Nephron (organoid): ENCODE measurements around the gene TRIO.

Experiments used
- H3K27ac Mint-ChIP-seq, 3 experiments: 2 replicates each; pipeline ENCODE4 v1.8.0; 2020; ENCODE audit warnings: mixed read lengths in 3 of 3, mild to moderate bottlenecking in 2 of 3, moderate library complexity in 1 of 3
- H3K27me3 Mint-ChIP-seq: 2 replicates; pipeline ENCODE4 v1.8.0; 2021; ENCODE audit warnings: low read depth, mild to moderate bottlenecking, moderate library complexity, mixed read lengths
- H3K36me3 Mint-ChIP-seq: 2 replicates; pipeline ENCODE4 v1.8.0; 2020; ENCODE audit warnings: low read depth, mixed read lengths
- H3K4me1 Mint-ChIP-seq: 2 replicates; pipeline ENCODE4 v1.8.0; 2020; ENCODE audit warnings: mixed read lengths
- H3K4me3 Mint-ChIP-seq, 3 experiments: 2 replicates each; pipeline ENCODE4 v1.8.0; 2020; ENCODE audit warnings: mild to moderate bottlenecking in 3 of 3, mixed read lengths in 3 of 3, moderate library complexity in 2 of 3
- H3K9me3 Mint-ChIP-seq: 2 replicates; pipeline ENCODE4 v1.8.0; 2020; ENCODE audit warnings: mixed read lengths
- TF ChIP-seq, protein P1 (sequence below), 3 experiments: fragments of 200-600 bp; sonication (generic); IDR thresholded peaks; one replicate each; pipeline ENCODE4 v1.5.0; 2021; ENCODE audit warnings: antibody characterized with exemption in 3 of 3; ENCODE audit not compliant: unreplicated experiment in 3 of 3

The TRIO gene

DNA sequence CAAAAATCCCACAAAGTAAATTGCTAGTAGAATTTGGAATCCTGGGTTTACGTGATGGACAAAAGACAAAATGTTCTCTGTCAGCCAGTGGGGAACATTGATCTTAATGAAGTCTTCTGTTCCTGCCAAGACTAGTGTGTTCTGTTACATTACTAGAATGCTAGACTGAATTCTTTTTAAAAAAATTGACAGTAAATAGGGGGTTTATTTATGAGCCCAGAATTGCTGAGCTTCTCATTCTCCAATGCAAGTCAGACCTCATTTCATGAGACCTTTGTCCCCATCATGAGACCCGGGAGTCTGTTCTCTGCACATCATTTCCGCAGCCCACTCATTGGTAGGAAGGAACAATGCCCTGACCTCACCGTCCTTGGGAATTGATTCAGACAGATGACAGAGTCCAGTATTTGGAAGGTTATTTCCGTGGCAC, 264.6 kb downstream of the TRIO start:
- Mint-ChIP-seq H3K36me3 (peaks cover 66% of the 10 kb centered on the region), H3K9me3 (no peaks in the 10 kb centered on the region), H3K4me3 (no peak overlapping the region), H3K27me3 (no peaks in the 10 kb centered on the region), H3K27ac (peak overlapping the region; percentile 77 to 95 (median 90)), H3K4me1 (peaks cover 59% of the 10 kb centered on the region)
- TF ChIP-seq, protein P1, sequence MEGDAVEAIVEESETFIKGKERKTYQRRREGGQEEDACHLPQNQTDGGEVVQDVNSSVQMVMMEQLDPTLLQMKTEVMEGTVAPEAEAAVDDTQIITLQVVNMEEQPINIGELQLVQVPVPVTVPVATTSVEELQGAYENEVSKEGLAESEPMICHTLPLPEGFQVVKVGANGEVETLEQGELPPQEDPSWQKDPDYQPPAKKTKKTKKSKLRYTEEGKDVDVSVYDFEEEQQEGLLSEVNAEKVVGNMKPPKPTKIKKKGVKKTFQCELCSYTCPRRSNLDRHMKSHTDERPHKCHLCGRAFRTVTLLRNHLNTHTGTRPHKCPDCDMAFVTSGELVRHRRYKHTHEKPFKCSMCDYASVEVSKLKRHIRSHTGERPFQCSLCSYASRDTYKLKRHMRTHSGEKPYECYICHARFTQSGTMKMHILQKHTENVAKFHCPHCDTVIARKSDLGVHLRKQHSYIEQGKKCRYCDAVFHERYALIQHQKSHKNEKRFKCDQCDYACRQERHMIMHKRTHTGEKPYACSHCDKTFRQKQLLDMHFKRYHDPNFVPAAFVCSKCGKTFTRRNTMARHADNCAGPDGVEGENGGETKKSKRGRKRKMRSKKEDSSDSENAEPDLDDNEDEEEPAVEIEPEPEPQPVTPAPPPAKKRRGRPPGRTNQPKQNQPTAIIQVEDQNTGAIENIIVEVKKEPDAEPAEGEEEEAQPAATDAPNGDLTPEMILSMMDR (IDR thresholded peaks at IDR 0.05; ENCODE audit: unreplicated experiment in 3 of 3) = no peak

DNA sequence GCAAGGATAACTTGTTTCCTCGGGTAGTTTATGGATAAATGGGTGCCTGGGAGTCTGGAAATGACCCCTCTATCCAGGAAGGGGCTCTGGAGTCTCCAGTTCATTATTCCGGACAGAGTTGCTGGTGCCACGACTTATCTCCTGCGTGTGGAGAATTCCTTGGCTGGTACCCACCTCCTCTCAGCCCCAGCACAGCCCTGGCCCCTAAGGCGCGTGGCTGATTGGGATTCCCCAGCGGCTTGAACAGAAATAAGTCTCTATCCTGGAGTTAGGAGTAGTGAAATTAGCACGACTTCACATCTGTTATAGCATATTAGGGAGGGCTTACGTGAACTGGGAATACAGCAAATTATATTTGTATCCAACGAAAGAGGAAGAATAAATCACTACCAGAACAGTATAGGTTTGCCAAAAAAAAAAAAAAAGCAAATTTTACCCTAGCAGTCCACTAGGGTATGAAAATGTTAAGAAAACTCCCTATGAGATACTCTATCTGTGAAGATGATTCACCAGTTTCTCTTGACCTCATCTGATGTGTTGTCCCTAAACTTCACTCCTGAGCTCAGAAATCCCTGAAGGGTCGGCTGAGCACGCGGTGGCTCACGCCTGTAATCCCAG, 265.9 kb downstream of the TRIO start:
- Mint-ChIP-seq H3K27ac (peak overlapping the region; percentile 84 to 98 (median 98)), H3K4me1 (peaks cover 72% of the 10 kb centered on the region), H3K9me3 (no peaks in the 10 kb centered on the region), H3K36me3 (peaks cover 72% of the 10 kb centered on the region), H3K27me3 (no peaks in the 10 kb centered on the region), H3K4me3 (peak overlapping the region in 1 of 3 experiments; percentile 61)
- TF ChIP-seq, protein P1 (IDR thresholded peaks at IDR 0.05; ENCODE audit: unreplicated experiment in 3 of 3) = peak in 1 of 3 experiments; percentile 6

DNA sequence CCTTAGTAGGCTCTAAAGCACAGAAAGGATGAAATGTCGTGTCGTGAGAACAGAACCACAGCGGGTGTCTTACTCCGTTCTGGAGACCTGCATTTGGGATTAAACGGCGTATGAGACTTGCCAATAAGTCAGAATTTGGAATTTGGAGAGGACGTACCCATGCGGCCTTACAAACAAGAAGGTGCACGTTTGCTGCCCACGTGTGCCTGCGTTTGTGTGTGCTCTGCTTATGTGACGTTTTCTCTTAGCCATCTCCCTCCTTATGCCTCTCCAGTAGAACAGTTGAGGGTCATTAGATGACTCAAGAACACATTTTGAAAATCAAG, 266.9 kb downstream of the TRIO start:
- TF ChIP-seq, protein P1 (IDR thresholded peaks at IDR 0.05; ENCODE audit: unreplicated experiment in 3 of 3) = no peak
- Mint-ChIP-seq H3K4me1 (peaks cover 72% of the 10 kb centered on the region), H3K27me3 (no peaks in the 10 kb centered on the region), H3K36me3 (peaks cover 75% of the 10 kb centered on the region), H3K9me3 (no peaks in the 10 kb centered on the region), H3K27ac (peak overlapping the region; percentile 93 to 98 (median 95)), H3K4me3 (peak overlapping the region in 2 of 3 experiments; percentile 9 to 24)

DNA sequence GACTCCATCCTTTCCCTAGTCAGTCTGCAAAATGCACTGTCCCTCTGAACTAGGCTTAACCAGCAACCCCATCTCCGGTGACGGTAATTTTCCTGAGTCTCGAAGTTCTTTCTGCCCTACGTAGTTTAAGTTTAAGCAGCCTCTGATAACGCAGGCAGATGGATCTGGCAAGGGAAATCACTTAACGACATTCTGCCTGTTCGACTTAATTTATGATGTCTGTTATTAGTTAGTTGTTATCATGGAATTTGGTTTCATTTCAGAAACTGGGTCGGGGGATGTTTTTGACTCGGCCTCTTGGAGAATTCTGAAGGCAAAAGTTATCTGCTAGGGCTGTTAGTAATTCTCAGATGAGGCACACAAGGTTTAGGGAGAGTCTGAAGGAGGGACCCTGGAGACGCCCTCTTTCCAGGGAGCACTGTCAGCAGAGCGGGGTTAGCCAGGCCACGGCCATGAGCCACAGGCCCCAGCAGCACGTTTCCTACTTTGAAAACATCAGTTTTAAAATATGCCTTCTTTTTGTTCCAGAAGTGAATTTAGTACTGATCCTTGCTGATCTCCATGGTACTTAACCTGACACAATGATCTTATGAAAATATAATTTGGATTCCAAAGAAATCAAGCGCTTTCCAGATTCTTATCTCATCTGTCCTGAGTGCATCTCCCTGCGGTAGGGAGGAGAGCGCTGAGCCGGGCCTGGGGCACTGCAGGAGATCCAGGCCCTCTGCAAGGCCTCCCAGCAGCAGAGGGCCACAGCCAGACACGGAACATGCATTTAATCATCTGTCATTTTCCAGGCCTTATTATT, 267.5 kb downstream of the TRIO start:
- TF ChIP-seq, protein P1 (IDR thresholded peaks at IDR 0.05; ENCODE audit: unreplicated experiment in 3 of 3) = no peak
- peak overlapping the region; percentile 93 to 98 (median 95) for H3K27ac Mint-ChIP-seq
- H3K4me3 Mint-ChIP-seq = peak overlapping the region in 2 of 3 experiments; percentile 9 to 24
- H3K9me3 Mint-ChIP-seq = no peaks in the 10 kb centered on the region
- peaks cover 72% of the 10 kb centered on the region for H3K4me1 Mint-ChIP-seq
- H3K27me3 Mint-ChIP-seq = no peaks in the 10 kb centered on the region
- H3K36me3 Mint-ChIP-seq = peaks cover 75% of the 10 kb centered on the region

DNA sequence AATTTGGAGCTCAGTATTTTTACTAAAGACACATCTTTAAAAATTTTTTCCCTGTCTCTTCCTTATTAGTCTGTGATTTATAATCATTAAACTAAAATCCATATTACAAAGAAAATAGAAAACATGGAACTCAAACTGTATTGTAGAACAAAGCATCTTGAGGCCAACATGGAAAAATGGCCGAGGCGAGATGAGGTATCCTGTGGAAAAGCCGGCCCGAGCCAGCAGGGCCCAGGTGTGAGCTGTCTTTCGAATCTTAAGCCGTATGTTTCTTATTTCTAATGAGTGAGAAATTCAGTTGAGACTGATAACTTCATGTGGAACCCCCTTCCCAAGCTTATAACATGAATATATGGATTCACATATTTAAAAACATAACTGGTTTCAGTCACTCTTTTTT, 268.1 kb downstream of the TRIO start:
- TF ChIP-seq, protein P1 (IDR thresholded peaks at IDR 0.05; ENCODE audit: unreplicated experiment in 3 of 3) = no peak
- Mint-ChIP-seq H3K4me3 (no peak overlapping the region), H3K9me3 (no peaks in the 10 kb centered on the region), H3K27me3 (no peaks in the 10 kb centered on the region), H3K27ac (peak overlapping the region; percentile 93 to 98 (median 95)), H3K4me1 (peaks cover 78% of the 10 kb centered on the region), H3K36me3 (peaks cover 74% of the 10 kb centered on the region)
